GM19324 (cell line): ENCODE data around the gene GNAI2.
"Not testable (repeated sequence)": the region's sequence is repeated elsewhere in the genome, so short reads cannot be mapped to it uniquely, and the experiment has no call there.

Source experiments
- ATAC-seq: cut with Tn5 transposase; IDR thresholded peaks from one replicate; pipeline ENCODE4 v1.9.1; 2021; ENCODE audit warnings: mild to moderate bottlenecking, moderate library complexity; ENCODE audit not compliant: unreplicated experiment, low FRiP score

GNAI2 gene

DNA sequence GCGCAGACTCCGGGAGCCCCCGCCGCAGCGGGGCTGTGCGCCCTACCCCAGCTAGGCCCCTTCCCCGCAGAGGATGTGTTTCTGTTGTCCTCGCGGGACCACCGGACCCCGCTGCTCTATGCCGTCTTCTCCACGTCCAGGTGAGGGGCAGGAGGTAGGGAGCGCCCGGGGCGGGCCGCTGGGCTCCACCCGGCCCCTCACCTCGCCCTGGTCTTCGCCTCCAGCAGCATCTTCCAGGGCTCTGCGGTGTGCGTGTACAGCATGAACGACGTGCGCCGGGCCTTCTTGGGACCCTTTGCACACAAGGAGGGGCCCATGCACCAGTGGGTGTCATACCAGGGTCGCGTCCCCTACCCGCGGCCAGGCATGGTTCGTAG is 37.7 kb downstream of the GNAI2 start:
- ATAC-seq = no peak

DNA sequence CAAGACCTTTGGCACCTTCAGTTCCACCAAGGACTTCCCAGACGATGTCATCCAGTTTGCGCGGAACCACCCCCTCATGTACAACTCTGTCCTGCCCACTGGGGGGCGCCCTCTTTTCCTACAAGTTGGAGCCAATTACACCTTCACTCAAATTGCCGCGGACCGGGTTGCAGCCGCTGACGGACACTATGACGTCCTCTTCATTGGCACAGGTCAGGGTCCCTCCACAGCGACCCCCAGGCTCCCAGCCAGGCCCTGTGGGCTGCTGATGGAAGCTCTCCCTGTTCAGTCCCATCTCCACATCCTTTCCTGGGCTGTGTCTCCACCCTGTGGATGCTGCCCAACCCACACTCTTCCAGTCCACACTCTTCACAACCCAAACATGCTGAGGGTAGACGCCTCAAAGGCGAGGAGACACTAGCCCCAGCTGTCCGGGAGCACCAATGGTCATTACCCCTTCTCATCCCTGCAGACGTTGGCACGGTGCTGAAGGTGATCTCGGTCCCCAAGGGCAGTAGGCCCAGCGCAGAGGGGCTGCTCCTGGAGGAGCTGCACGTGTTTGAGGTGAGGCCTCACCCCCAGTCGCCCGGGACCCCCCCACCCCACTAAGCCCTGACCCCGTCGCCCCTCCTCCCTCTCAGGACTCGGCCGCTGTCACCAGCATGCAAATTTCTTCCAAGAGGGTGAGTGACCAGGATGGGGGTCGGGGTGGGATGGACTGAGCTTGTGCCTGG is 38.5 kb downstream of the GNAI2 start:
- no peak for ATAC-seq

DNA sequence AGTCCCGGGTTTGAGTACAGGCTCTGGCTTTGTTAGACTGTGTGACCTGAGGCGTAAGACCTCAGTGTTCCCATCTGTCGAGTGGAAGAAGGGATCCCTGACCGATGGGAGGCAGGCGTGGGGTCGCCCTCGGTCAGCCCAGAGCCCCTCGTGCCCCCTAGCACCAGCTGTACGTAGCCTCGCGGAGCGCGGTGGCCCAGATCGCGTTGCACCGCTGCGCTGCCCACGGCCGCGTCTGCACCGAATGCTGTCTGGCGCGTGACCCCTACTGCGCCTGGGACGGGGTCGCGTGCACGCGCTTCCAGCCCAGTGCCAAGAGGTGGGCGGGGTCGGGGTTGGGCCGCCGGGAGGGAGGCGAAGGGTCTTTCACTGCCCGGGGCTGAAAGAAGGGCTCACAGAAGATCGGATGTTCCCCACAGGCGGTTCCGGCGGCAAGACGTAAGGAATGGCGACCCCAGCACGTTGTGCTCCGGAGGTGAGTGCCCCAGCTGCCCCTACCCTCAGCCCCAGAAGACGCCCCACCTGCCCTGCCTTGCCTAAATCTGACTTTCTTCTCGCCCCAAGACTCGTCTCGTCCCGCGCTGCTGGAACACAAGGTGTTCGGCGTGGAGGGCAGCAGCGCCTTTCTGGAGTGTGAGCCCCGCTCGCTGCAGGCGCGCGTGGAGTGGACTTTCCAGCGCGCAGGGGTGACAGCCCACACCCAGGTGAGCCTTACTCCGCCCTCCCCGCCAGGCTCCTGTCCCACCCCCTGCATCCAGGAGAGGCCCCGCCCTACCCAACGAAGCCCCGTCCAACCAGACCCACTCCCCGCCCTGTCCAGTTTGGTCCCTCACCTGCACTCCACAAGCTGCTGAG is 39.4 kb downstream of the GNAI2 start:
- no peak for ATAC-seq

DNA sequence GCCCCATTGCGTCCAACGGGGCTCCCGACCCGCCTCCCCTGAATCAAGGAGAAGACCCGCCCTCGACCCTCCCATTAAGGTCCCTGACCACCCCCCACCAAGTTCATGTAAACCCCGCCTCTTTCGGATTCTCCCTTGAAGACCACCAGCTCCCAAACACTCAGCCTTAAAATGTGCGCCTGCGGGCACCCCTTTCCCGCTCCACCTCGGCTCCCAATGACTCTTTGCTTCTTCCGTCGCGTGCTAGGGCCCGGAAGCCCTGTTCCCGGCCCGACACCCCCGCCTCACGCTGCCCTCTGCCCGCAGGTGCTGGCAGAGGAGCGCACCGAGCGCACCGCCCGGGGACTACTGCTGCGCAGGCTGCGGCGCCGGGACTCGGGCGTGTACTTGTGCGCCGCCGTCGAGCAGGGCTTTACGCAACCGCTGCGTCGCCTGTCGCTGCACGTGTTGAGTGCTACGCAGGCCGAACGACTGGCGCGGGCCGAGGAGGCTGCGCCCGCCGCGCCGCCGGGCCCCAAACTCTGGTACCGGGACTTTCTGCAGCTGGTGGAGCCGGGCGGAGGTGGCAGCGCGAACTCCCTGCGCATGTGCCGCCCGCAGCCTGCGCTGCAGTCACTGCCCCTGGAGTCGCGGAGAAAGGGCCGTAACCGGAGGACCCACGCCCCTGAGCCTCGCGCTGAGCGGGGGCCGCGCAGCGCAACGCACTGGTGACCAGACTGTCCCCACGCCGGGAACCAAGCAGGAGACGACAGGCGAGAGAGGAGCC is 40.2 kb downstream of the GNAI2 start:
- no peak for ATAC-seq

DNA sequence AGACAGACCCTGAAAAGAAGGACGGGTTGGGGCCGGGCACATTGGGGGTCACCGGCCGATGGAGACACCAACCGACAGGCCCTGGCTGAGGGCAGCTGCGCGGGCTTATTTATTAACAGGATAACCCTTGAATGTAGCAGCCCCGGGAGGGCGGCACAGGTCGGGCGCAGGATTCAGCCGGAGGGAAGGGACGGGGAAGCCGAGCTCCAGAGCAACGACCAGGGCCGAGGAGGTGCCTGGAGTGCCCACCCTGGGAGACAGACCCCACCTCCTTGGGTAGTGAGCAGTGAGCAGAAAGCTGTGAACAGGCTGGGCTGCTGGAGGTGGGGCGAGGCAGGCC is 40.7 kb downstream of the GNAI2 start:
- no peak for ATAC-seq

DNA sequence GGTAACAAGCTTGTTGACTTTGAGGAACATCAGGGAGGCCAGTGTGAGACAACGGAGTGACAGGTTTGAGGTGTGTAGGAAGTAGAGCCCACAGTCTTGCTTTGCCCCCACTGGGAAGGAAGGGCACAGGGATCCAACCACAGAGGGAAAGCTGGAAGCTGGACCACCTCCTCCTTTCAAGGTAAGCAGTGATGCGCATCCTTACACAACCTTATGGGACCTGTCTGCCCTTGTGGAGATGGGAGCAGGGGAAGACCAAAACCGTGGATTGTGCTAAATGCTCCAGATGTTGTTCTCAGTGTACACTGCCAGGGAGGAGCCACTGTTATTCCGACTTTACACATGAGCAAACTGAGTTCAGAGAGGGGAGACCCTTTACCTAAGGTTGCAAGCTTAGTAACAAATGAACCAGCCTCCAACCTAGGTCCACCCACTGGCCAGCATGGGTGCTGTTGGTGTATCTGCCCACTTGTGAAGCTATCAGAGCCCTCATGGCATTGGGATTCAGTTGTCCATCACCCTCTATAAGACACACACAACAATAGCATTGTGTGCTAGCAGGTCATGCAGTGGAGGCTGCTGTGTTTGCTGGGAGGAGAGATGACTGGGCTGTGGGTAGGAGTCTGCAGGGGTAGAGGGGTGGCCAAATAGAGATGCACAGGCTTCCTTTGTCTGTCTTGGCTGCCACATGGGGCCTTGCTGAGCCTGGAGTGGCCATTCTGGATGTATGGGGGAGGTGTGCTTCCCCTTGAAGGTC is 42.3 kb downstream of the GNAI2 start:
- ATAC-seq = no peak

DNA sequence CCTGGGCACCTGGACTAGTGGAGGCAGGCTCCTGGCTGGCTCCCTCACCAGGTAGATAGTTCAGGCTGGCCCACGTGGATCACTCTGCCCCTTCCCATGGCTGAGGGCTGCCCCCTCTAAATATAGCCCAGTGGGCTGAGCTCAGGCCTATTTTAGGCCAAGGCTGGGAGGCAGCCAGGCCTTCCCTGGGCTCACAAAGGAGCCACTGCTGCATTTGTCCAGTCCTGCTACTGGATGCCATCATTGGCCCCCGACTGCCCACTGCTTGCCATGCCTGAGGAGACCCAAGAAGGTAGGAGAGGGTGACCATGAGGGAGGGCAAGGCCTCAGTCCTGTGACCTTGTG is 42.8 kb downstream of the GNAI2 start, which contains the start of gene LSMEM2:
LSMEM2 (plus strand) TSS at position 208 of the 345 bp plus-strand sequence; CDS start at position 235, 27 bp downstream.
- no peak for ATAC-seq

DNA sequence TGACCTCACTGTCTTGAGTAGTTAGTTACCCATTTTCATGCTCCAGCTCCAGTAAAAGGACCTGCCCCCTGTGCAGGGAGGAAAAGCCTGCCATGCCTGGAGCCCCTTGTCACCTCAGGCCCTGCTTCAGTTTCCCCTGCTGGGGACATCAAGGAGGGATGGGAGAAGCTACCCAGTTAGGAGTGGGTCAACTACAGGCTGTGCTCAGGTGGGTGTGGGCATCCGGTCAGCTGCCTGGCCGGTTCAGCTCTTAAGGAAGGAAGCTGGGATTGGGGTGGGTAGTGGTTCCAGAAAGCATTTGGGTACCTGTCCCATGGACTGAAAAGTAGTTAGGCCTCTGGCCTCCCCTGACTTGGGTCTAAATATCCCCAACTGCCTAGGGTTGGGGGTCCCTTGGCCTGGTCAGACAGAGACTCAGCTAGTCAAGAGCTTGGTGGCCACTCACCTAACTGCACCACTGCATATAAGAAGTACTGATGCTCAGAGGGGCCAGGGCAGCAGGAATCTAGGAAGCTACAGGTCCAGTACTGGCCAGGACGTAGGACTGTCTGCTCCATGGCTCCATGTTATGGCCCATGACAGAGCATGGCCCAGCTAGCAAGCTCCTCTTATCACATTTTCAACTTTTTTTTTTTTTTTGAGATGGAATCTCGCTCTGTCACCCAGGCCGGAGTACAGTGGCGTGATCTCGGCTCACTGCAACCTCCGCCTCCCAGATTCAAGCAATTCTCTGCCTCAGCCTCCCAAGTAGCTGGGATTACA is 43.4 kb downstream of the GNAI2 start:
- ATAC-seq = no peak

DNA sequence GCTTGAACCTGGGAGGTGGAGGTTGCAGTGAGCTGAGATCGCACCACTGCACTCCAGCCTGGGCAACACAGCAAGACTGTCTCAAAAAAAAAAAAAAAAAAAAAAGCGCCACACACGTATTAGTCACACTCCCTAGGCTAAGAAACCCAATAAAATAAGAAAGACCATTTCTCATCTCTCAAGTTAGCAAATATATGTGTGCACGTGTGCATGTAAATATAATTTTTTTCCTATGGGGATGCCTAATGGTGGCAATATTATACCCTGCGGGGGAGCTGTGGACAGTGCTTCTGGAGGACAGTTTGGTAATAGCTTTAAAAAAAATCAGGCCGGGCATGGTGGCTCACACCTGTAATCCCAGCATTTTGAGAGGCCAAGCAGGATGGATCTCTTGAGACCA is 48.1 kb downstream of the GNAI2 start:
- not testable (repeated sequence) for ATAC-seq

DNA sequence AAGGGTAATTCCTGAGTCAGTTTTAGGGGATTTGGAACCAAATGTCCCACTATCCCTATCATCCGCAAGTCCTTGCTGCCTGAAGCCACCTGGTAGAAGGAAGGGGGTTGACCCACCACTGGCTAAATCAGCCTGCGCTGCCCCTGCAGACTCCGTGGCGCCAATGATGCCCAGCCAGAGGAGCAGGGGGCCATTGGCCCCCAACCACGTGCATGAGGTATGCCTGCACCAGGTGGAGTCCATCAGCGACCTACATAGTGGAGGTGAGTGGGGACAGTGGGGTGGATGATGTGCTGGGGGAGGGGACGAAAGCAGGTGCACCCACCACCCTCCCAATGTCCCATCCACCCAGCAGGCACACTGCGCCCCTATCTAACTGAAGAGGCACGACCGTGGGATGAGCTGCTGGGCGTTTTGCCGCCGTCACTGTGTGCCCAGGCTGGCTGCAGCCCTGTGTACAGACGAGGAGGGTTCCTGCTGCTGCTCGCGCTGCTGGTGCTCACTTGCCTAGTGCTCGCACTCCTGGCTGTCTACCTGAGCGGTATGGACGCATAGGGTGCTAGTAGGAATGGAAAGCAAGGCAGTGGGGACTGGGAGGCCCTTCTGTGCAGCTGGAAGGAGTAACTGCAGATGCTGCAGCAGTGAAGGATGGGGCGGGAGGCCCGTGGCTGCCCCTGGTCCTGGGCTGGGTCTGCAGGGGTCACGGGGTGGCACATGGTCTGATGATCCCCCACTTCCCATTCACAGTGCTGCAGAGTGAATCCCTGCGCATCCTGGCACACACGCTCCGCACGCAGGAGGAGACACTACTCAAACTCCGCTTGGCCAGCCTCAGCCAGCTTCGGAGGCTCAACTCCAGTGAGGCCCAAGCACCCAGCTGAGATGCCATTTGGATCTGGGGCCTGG is 50.6 kb downstream of the GNAI2 start:
- ATAC-seq = no peak

DNA sequence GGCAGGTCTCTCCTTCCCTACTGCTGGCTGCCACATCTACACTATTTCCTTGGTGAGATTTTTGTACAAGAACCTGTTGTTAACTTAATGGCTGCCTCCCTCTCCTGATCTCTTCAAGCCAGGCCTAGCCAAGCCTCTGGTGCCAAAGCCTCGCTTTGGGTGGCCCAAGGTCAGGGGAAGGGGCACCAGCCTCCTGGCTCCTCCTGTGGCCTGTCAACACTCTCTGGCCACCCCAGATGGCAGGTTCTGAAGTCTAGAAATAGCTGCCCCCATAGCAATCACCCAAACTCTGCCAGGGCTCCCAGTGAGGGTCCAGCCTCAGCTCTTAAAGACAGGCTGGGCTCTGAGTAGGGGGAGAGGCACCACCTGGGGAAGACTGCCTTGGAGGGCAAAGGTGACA is 51.3 kb downstream of the GNAI2 start:
- no peak for ATAC-seq

DNA sequence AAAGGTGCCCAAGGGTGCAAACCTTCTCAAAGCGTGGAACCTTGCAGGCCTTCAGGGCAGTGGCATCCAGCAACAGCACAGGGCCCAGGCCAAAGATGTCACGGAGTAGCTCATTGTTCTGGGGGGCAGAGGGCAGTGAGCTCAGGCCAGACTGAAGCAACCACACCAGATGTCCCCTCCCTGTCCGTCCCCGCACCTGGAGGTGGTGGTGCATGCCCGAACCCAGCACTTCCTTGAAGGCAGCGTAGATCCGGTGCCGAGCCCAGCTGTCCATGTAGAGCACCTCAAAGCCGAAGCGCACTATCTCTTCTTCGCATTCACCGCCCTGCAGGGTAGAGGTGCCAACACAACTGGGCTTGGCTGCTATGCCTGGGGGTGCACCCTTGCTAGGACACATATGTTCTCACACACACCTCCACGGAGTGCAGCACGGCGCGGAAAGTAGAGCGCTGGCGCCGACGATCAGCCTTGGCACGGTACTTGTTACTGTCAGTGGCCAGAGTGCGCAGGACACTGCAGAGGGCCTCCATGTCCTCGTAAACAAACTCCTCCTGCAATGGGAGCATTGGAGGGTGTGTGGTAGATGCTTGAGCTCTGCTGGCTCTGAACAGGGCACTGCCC is 52.5 kb downstream of the GNAI2 start:
- no peak for ATAC-seq

DNA sequence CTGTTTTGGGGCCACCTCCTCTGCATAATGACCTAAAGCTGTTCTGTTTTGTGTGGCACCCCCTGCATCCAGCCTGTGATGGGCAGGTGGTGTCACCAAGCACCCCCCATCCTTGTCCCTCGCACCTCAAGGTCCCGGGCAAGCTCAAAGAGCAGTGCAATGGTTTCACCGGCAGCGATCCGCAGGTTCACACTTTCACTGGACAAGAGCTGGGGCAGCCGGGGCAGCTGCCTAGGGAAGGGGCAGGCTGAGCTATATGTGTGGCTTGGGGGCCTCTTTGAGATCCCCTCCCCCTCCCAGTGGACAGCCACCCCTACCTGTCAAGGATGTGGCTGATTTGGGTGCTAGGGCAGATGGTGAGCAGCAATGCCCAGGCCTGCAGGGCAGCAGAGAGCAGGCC is 53.1 kb downstream of the GNAI2 start:
- no peak for ATAC-seq

DNA sequence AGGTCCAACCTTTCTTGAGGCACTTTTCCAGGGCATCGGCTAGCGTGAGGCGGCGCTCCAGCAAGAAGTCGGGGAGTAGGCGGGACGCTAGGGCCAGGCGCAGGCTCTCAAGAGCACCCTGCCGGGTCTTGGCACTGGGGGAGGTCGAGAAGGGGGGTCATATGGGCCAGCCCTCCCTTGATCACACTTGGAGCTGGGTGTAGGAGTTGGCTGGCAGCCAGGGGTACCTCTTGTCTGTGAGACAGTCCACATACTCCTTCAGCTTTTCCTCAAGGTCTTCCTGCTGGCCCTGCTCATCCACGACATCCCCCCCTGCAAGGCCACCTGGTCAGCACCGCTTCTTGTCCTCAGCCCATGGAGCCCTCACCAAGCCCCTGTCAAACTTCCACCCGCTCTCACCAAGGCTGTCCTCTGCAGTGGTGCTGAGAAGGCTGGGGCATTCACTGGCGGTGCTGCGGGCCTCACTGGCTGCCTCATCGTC is 54.2 kb downstream of the GNAI2 start:
- ATAC-seq = no peak

DNA sequence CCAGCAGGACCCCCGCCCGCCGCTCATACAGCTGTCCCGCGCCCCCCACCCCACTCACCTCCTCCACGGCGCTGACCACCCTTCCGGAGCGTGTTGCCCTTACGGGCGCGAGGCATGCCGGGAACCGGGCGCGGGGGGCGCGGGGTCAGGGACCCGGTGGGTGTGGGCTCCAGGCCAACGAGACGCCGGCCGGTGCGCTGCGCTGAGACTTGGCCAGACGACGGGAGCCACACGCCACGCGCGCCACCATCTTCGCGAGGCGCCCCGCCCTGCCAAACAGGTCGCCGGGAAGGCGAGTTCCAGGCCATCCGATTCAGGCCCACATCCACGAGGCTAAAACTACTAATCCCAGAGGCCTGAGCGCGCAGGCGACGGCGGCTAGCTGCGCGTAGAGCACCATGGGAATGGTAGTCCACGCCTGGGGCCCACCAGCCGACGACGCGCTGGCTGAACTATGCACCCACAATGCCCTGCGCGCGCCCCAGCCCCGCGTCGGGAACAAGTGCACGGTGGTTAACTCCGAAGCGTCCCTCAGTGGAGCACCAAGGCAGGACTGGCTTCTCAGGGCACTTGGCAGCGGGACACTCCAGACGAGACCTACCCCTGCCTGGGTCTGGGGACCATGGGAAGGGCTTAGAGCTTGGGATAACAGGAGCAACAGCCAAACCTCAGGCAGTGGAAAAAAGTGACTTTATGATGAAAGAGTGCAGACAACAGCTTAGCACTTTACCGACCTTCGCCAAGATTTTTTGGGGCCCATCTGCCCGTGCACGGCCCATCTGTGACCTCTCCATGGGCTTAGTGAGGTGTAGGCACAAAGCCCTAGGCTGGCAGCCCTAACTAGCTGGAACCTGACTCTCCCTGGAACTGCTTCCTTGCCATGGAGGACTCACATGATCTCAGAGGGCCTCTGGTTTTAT is 56.4 kb downstream of the GNAI2 start, which contains the start of gene IFRD2:
IFRD2 (minus strand) TSS at position 271 of the 920 bp plus-strand sequence; CDS start at position 116, 155 bp downstream.
- peak; percentile 89 for ATAC-seq

DNA sequence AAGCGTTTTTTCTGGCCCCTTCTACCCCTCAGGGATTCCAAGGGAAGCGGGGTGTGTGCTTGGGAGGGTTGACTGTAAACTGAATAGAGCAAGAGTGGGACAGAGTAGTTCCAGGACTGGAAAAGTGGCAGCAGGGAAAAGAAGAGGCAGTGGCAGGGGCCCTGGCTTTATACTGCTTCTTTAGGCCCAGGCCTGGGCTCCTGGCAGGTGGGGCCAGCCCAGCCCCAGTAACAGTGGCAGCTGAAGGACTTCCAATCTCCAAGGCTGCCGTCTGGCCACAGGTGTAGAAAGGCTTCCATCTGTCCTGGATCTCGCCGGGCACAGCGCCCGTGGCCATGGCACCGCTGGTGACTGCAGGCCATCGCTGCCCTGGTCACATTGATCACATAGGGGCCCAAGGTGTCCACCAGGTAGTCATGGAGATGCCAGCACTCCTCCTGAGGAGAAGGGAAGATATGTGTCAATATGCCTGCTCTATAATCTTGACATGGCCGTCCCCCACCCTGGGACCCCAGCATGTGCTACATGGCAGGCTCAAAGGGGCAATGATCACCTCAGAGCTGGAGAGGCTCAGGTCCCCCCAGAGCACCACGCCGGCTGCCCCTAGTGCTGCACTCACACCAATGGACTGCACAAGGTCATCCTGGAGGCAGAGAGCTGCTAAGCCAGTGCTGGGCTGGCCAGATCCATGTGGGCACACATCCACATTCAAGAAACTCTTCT is 57.2 kb downstream of the GNAI2 start:
- no peak for ATAC-seq
